K562 (cell line): ENCODE results near the gene CDC42EP5. TPM values are rescaled to one million over a fixed set of nuclear protein-coding genes. Genes with fewer than 3 reads are reported as not detected.

Source experiments
- ARID2 ChIP-seq: fragments of 450-650 bp; IDR thresholded peaks from 2 replicates; pipeline ENCODE4 v1.6.1; 2017; ENCODE audit warnings: antibody characterized with exemption, mild to moderate bottlenecking
- BHLHE40 ChIP-seq: IDR thresholded peaks from 2 replicates; pipeline ENCODE4 v1.6.1; 2011; ENCODE audit warnings: low read length, improper control_type of control experiment
- BRCA1 ChIP-seq, 2 experiments: fragments of 450-650 bp in 1 of 2; sonication (generic) in 1 of 2; formaldehyde crosslinking in 1 of 2; IDR thresholded peaks; 2 replicates each; pipeline versions ENCODE4 v1.5.0 to v1.6.1; 2017 to 2020; ENCODE audit warnings: mild to moderate bottlenecking in 1 of 2, missing genetic modification reagents in 1 of 2
- C11orf30 ChIP-seq: fragments of 450-650 bp; IDR thresholded peaks from 2 replicates; pipeline ENCODE4 v1.6.1; 2016; ENCODE audit warnings: low read depth, mild to moderate bottlenecking
- ELF4 ChIP-seq: fragments of 450-650 bp; formaldehyde crosslinking; IDR thresholded peaks from 2 replicates; pipeline ENCODE4 v1.4.0; 2022; ENCODE audit warnings: missing genetic modification characterization
- EP300 ChIP-seq: IDR thresholded peaks from 2 replicates; pipeline ENCODE4 v1.6.1; 2012; ENCODE audit warnings: low read length, improper control_type of control experiment
- FOXM1 ChIP-seq, 2 experiments: fragments of 450-650 bp in 1 of 2; sonication (generic) in 1 of 2; formaldehyde crosslinking in 1 of 2; IDR thresholded peaks; 2 replicates each; pipeline versions ENCODE4 v1.6.1 to v1.9.0; 2017 to 2022; ENCODE audit warnings: low read depth in 2 of 2, mild to moderate bottlenecking in 2 of 2, missing genetic modification reagents in 1 of 2, moderate library complexity in 1 of 2
- HDAC6 ChIP-seq: IDR thresholded peaks from 2 replicates; pipeline ENCODE4 v1.6.1; 2012; ENCODE audit warnings: low read depth, mild to moderate bottlenecking, control low read depth, inconsistent platforms, low read length, moderate library complexity
- ID3 ChIP-seq, 2 experiments: fragments of 250-450 bp in 1 of 2; fragments of 450-650 bp in 1 of 2; sonication (Bioruptor Pico) in 1 of 2; IDR thresholded peaks; 2 replicates each; pipeline versions ENCODE4 v1.6.1 to v1.8.0; 2016 to 2021; ENCODE audit warnings: mild to moderate bottlenecking in 2 of 2, moderate library complexity in 2 of 2, missing compliant biosample characterization in 1 of 2, missing genetic modification characterization in 1 of 2
- KDM4B ChIP-seq, 2 experiments: fragments of 450-650 bp in 1 of 2; sonication (generic) in 1 of 2; IDR thresholded peaks; 2 replicates each; pipeline ENCODE4 v1.6.1; 2016 to 2017; ENCODE audit warnings: borderline replicate concordance in 2 of 2, antibody characterized with exemption in 1 of 2, low read depth in 1 of 2, mild to moderate bottlenecking in 1 of 2
- REST ChIP-seq, 2 experiments: fragments of 450-650 bp; formaldehyde crosslinking in 1 of 2; IDR thresholded peaks; 2 replicates each; pipeline versions ENCODE4 v1.4.0 to v1.6.1; 2014 to 2020; ENCODE audit warnings: mild to moderate bottlenecking in 2 of 2, borderline replicate concordance in 1 of 2, low read depth in 1 of 2
- SNAPC5 ChIP-seq: fragments of 250-450 bp; sonication (Bioruptor Pico); IDR thresholded peaks from 2 replicates; pipeline ENCODE4 v1.8.0; 2021; ENCODE audit warnings: moderate library complexity, mild to moderate bottlenecking, inconsistent platforms
- STAT5A ChIP-seq: IDR thresholded peaks from 2 replicates; pipeline ENCODE4 v1.6.1; 2012; ENCODE audit warnings: low read length, inconsistent platforms, borderline replicate concordance
- ZBTB34 ChIP-seq: fragments of 250-450 bp; sonication (Bioruptor Pico); IDR thresholded peaks from 2 replicates; pipeline ENCODE4 v1.8.0; 2021; ENCODE audit warnings: mild to moderate bottlenecking, moderate library complexity
- ZNF699 ChIP-seq: fragments of 250-450 bp; sonication (Bioruptor Pico); IDR thresholded peaks from 2 replicates; pipeline ENCODE4 v1.8.0; 2021; ENCODE audit warnings: mild to moderate bottlenecking, moderate library complexity; ENCODE audit not compliant: insufficient replicate concordance
- polyA plus RNA-seq, 8 experiments: library from polyadenylated mRNA; depleted of rRNA in 4 of 8; stranded (reverse) in 5 of 8; unstranded in 3 of 8; fragments of >200 nt; fragmentation: Nextera tagmentation in 2 of 8; fragmentation: Illumina TruSeq in 1 of 8; extraction: Ambion mirVana in 2 of 8; extraction: Trizol in 1 of 8; gene quantifications; 2 replicates each; pipeline versions ENCODE4 v1.2.1 to v1.2.3, GENCODE V29; 2011 to 2014; ENCODE audit warnings: inconsistent platforms in 1 of 8, missing spikeins in 1 of 8
- total RNA-seq, 7 experiments: library from RNA; depleted of rRNA in 6 of 7; stranded (reverse); fragments of >200 nt in 6 of 7; fragmentation: Illumina TruSeq in 2 of 7; extraction: Trizol in 2 of 7; gene quantifications; 2 replicates each; pipeline versions ENCODE4 v1.2.1 to v1.2.3, GENCODE V29; 2011 to 2021; ENCODE audit warnings: low replicate concordance in 1 of 7

Gene CDC42EP5
- total and polyA plus RNA-seq, 9 of the 15 experiments (the other 6 are each of a cell fraction or from before 2014, with no cell fraction given) = 0.15 to 0.38 TPM; not detected in 7

- TF ChIP-seq REST (IDR thresholded peaks at IDR 0.05; ENCODE audit: borderline replicate concordance) (peak; percentile 65), REST (CRISPR knock-in tag; IDR thresholded peaks at IDR 0.05; ENCODE audit: low read depth) (no peak), HDAC6 (no peak), EP300 (0 out of 2 replicates have a peak, but pooled peaks have one; percentile 25), ELF4 (CRISPR knock-in tag) (0 out of 2 replicates have a peak, but pooled peaks have one; percentile 41), STAT5A (no peak), ZNF699 (CRISPR knock-in tag) (no peak), ID3 (CRISPR knock-in tag; IDR thresholded peaks at IDR 0.05) (no peak), ID3 (tag; IDR thresholded peaks at IDR 0.05) (no peak), ZBTB34 (CRISPR knock-in tag) (no peak), KDM4B (IDR thresholded peaks at IDR 0.05; ENCODE audit: borderline replicate concordance in 2 of 2, low read depth in 1 of 2) (peak in 1 of 2 experiments; percentile 9; a peak in 1 of 4 replicates), C11orf30 (peak; percentile 91), BHLHE40 (peak; percentile 30; the same call in 1 of the 2 replicates), ARID2 (no peak), BRCA1 (IDR thresholded peaks at IDR 0.05) (no peak), BRCA1 (CRISPR knock-in tag; IDR thresholded peaks at IDR 0.05) (no peak), FOXM1 (IDR thresholded peaks at IDR 0.05; ENCODE audit: low read depth) (no peak), FOXM1 (CRISPR knock-in tag; IDR thresholded peaks at IDR 0.05; ENCODE audit: low read depth) (peak; percentile 96), SNAPC5 (CRISPR knock-in tag) (no peak)
These were observed 24.1 kb downstream of the CDC42EP5 start, which contains the start of gene LENG8 (continued) for GRCh38 chr19:54448774-54449700.
